Measurements from ENCODE around the gene ZBTB44.

DNA sequence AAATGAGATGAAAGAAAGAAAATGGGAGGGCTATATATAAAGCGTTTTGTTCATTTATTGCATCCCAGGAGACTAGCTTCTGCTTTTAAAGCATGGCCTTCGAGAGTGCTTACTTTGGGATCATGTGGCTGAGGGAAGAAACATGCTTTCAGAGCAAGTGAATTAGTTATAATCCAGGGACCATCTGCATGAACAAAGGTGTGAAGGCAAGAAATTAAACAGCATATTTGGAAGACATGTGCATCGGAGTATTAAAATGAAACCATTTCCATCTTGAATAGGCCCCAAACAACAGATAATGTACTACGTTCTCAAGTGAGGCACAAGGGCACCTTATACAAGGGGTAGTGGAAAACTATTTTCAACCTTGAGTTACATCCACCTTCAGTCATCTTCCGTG, 51.4 kb downstream of the ZBTB44 start:
- TF ChIP-seq POLR2AphosphoS5 (IDR thresholded peaks at IDR 0.05; ENCODE audit: low read depth, low read length) (no peak), TCF7L2 (IDR thresholded peaks at IDR 0.05; ENCODE audit: low read depth, low read length) (no peak)
- TF ChIP-seq, protein P1, sequence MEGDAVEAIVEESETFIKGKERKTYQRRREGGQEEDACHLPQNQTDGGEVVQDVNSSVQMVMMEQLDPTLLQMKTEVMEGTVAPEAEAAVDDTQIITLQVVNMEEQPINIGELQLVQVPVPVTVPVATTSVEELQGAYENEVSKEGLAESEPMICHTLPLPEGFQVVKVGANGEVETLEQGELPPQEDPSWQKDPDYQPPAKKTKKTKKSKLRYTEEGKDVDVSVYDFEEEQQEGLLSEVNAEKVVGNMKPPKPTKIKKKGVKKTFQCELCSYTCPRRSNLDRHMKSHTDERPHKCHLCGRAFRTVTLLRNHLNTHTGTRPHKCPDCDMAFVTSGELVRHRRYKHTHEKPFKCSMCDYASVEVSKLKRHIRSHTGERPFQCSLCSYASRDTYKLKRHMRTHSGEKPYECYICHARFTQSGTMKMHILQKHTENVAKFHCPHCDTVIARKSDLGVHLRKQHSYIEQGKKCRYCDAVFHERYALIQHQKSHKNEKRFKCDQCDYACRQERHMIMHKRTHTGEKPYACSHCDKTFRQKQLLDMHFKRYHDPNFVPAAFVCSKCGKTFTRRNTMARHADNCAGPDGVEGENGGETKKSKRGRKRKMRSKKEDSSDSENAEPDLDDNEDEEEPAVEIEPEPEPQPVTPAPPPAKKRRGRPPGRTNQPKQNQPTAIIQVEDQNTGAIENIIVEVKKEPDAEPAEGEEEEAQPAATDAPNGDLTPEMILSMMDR (IDR thresholded peaks at IDR 0.05) = no peak
- TF ChIP-seq, protein P2, sequence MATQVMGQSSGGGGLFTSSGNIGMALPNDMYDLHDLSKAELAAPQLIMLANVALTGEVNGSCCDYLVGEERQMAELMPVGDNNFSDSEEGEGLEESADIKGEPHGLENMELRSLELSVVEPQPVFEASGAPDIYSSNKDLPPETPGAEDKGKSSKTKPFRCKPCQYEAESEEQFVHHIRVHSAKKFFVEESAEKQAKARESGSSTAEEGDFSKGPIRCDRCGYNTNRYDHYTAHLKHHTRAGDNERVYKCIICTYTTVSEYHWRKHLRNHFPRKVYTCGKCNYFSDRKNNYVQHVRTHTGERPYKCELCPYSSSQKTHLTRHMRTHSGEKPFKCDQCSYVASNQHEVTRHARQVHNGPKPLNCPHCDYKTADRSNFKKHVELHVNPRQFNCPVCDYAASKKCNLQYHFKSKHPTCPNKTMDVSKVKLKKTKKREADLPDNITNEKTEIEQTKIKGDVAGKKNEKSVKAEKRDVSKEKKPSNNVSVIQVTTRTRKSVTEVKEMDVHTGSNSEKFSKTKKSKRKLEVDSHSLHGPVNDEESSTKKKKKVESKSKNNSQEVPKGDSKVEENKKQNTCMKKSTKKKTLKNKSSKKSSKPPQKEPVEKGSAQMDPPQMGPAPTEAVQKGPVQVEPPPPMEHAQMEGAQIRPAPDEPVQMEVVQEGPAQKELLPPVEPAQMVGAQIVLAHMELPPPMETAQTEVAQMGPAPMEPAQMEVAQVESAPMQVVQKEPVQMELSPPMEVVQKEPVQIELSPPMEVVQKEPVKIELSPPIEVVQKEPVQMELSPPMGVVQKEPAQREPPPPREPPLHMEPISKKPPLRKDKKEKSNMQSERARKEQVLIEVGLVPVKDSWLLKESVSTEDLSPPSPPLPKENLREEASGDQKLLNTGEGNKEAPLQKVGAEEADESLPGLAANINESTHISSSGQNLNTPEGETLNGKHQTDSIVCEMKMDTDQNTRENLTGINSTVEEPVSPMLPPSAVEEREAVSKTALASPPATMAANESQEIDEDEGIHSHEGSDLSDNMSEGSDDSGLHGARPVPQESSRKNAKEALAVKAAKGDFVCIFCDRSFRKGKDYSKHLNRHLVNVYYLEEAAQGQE (IDR thresholded peaks at IDR 0.05; ENCODE audit: insufficient read depth in 1 of 2, low read depth in 2 of 2, low read length in 1 of 2) = no peak
